T-helper 17 cell (primary cell): Measurements from ENCODE around the gene HTR2B. TPM values are rescaled to one million over a fixed set of nuclear protein-coding genes. Genes with fewer than 3 reads are reported as not detected.
"Not testable (repeated sequence)": the region's sequence is repeated elsewhere in the genome, so short reads cannot be mapped to it uniquely, and the experiment has no call there.

ENCODE experiments used
- ATAC-seq: fragments of 150-1000 bp; cut with Tn5 transposase; 2 replicates; pipeline ENCODE4 v1.10.0; 2021; ENCODE audit warnings: mild to moderate bottlenecking, moderate library complexity
- DNase-seq, 3 donors: peaks; one replicate each; pipeline versions ENCODE4 v3.0.0 to v3.0.0-alpha.2; 2020 to 2021
- H3K9me3 ChIP-seq: one replicate; pipeline ENCODE4 v1.7.0; 2013; ENCODE audit warnings: low read length, mild to moderate bottlenecking; ENCODE audit not compliant: control insufficient read depth, poor library complexity, severe bottlenecking
- H3K27ac Mint-ChIP-seq: one replicate; pipeline ENCODE4 v1.8.0; 2022; ENCODE audit warnings: mild to moderate bottlenecking, moderate library complexity, mixed read lengths
- H3K27me3 Mint-ChIP-seq: one replicate; pipeline ENCODE4 v1.8.0; 2022; ENCODE audit warnings: mixed read lengths
- H3K36me3 Mint-ChIP-seq: one replicate; pipeline ENCODE4 v1.8.0; 2022; ENCODE audit warnings: low read depth, mixed read lengths
- H3K4me1 Mint-ChIP-seq: one replicate; pipeline ENCODE4 v1.8.0; 2022; ENCODE audit warnings: mild to moderate bottlenecking, mixed read lengths
- H3K4me3 Mint-ChIP-seq: one replicate; pipeline ENCODE4 v1.8.0; 2022; ENCODE audit warnings: mild to moderate bottlenecking, moderate library complexity, mixed read lengths
- total RNA-seq, 4 donors: library from RNA in 2 of 4; stranded (reverse) in 2 of 4; gene quantifications; one replicate each; pipeline ENCODE4 v1.2.3 and lab custom pipeline; 2022 to 2026

Gene HTR2B
- total RNA-seq, 2 donors from 2014 or later, result not detected

DNA sequence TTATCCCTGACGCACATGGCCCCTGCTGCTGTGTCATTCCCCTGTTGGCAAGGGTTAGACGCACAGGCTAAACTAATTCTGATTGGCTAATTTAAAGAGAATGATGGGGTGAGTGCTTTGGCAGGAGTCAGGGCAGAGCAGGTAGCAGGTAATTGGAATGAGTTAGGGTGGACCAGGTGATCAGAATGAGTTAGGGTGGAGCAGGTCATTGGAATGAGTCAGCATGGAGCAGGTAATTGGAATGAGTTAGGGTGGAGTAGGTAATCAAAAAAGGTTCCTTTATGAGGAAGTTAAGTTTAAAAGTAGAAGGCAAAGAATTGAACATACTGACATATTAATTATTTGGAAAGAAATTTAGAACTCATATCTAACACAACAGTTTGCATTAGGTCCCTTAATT, 24.5 kb downstream of the HTR2B start:
- not testable (repeated sequence) for ATAC-seq, H3K27ac Mint-ChIP-seq, H3K9me3 ChIP-seq, H3K27me3 Mint-ChIP-seq, H3K36me3 Mint-ChIP-seq, DNase-seq, H3K4me3 Mint-ChIP-seq, H3K4me1 Mint-ChIP-seq

DNA sequence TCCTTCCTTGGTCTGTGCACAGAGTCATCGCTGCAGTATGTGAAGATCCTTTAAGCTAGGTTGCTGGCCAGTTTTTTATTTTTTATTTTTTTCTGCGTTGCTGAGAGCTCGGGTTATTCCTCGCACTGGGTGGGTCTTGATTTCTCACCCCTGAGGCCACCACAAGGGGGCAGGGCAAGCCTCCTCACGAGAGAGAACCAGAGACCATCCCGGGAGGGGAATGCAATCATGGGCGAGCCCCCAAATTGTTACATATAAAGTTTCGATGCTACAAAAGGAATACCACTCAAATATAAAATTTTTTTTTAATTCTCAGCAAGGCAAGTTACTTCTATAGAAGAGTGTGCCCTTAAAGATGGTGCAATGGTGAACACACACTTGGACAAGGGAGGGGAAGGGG, 24.9 kb downstream of the HTR2B start:
- peaks cover 5% of the 10 kb centered on the region for H3K36me3 Mint-ChIP-seq
- no peak overlapping the region for H3K27ac Mint-ChIP-seq
- H3K4me1 Mint-ChIP-seq, result no peaks in the 10 kb centered on the region
- no peaks in the 10 kb centered on the region for H3K9me3 ChIP-seq
- DNase-seq (no peak), ATAC-seq (no peak)
- no peaks in the 10 kb centered on the region for H3K27me3 Mint-ChIP-seq
- no peak overlapping the region for H3K4me3 Mint-ChIP-seq

DNA sequence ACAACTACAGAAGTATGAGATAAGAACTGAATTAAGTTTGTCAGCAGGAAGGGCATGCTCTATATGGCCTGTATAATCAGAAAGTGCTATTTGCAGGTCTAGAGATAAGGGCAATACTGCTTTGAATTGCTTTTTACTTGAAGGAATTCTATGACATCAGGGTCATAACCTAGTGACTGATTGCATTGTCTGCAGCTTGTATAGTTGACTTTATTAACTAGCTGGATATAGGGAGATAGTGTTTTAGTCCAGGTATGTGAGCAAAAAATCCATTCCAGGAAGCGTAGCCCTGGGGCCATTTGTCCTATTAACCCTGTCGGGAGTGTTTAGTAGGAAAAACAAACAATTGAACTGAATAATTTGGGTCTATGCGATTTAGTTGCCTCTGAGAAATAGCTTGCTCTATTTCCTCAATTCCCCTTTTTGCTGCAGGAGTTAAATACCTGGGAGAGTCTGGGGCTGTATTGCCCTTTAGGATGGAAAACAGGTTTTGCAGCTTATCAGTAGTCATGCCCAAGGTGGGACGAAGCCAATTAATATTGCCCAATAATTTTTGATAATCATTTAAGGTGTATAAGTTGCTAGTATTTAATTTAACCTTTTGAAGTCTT, 30.0 kb downstream of the HTR2B start:
- no peaks in the 10 kb centered on the region for H3K4me1 Mint-ChIP-seq
- no peaks in the 10 kb centered on the region for H3K9me3 ChIP-seq
- no peaks in the 10 kb centered on the region for H3K27me3 Mint-ChIP-seq
- H3K4me3 Mint-ChIP-seq, result no peak overlapping the region
- H3K36me3 Mint-ChIP-seq, result peaks cover 11% of the 10 kb centered on the region
- DNase-seq, result no peak
- no peak for ATAC-seq
- H3K27ac Mint-ChIP-seq, result no peak overlapping the region

DNA sequence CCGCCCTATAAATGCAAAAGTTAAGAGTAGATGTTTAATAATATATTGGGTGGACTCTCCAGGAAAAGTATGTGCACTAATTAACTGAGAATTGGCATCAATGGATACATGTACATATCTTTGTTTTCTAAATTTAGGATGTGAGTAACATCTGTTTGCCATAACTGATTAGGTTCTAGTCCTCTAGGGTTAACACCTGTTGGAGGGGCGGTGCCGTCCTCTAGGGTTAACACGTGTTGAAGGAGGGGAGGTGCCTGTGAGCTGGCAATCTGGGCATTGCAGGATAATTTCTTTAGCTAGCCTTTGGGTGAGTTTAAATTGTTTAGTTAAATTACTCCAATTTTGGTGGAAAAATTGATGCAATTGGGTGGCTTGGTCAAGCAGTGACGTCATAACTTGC, 30.9 kb downstream of the HTR2B start:
- DNase-seq (no peak), ATAC-seq (no peak)
- peaks cover 11% of the 10 kb centered on the region for H3K36me3 Mint-ChIP-seq
- H3K27me3 Mint-ChIP-seq, result no peaks in the 10 kb centered on the region
- no peaks in the 10 kb centered on the region for H3K9me3 ChIP-seq
- no peaks in the 10 kb centered on the region for H3K4me1 Mint-ChIP-seq
- H3K4me3 Mint-ChIP-seq, result no peak overlapping the region
- H3K27ac Mint-ChIP-seq, result no peak overlapping the region

DNA sequence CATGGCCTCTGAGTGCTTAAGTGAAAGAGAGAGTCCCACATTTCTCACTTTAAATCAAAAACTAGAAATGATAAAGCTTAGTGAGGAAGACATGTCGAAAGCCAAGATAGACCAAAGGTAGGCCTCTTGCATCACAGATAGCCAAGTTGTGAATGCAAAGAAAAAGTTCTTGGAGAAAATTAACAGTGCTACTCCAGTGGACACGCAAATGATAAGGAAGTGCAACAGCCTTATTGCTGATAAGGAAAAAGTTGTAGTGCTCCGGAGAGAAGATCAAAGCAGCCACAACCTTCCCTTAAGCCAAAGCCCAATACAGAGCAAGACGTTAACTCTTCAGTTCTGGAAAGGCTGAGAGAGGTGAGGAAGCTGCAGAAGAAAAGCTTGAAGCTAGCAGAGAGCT, 36.1 kb downstream of the HTR2B start:
- Mint-ChIP-seq H3K27me3 (no peaks in the 10 kb centered on the region), H3K36me3 (peaks cover 12% of the 10 kb centered on the region), H3K4me1 (peaks cover 4% of the 10 kb centered on the region), H3K4me3 (no peak overlapping the region), H3K27ac (no peak overlapping the region)
- ATAC-seq, result no peak
- H3K9me3 ChIP-seq, result no peaks in the 10 kb centered on the region
- no peak for DNase-seq

DNA sequence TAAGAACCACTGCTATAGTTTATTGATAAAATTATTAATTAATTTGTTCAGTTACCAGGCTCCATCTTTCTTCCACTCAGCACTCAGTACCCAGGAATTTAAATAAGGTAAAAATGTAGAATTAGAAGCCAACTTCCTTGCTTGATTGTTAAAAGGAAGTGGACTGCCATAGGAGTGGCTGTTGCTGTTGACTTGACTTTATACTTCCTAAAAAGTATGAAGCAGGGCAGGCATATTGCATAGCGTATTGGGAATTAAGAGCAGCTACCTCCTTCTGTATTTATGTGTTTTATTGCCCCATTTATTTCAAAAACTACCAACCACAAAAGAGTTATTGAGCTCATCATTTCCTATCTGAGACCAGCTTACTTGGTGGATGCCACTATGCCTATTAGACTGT, 40.3 kb downstream of the HTR2B start:
- H3K27ac Mint-ChIP-seq, result no peak overlapping the region
- no peak for DNase-seq
- ATAC-seq, result no peak
- H3K4me1 Mint-ChIP-seq, result peaks cover 4% of the 10 kb centered on the region
- no peaks in the 10 kb centered on the region for H3K9me3 ChIP-seq
- peaks cover 13% of the 10 kb centered on the region for H3K36me3 Mint-ChIP-seq
- no peak overlapping the region for H3K4me3 Mint-ChIP-seq
- H3K27me3 Mint-ChIP-seq, result no peaks in the 10 kb centered on the region

DNA sequence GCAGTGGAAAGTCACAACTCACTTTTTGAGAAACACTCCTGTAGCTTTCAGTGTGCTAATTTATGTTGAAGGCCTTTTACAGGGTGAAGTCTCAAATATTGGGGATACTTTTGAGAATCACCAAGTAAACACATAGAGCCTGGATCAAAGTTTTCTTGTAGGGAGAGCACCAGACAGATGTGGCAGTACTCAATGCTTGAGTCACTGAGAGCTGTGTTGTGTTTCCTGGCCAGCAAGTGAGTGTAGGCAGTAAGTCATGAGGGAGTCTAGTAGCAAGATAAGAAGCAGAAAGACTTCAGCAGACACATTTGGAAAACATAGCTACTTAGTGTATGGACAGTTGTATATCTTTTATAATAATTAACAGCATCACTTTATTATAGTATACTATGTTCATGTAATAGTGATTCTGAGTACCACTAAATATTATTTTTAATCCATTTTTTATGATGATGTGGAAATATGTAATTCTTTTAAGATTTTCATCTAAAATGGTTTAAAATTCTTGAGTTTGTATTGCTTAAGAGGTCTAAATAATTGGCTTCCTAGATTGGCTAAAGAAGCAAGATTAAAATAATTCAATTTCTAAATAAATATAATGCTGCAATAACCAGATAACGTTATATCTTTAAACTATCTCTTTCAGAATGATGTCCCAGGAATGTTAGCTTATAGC, 55.3 kb downstream of the HTR2B start:
- H3K4me3 Mint-ChIP-seq, result no peak overlapping the region
- no peaks in the 10 kb centered on the region for H3K27me3 Mint-ChIP-seq
- H3K36me3 Mint-ChIP-seq, result peaks cover 9% of the 10 kb centered on the region
- no peak overlapping the region for H3K27ac Mint-ChIP-seq
- DNase-seq (no peak), ATAC-seq (no peak)
- no peaks in the 10 kb centered on the region for H3K9me3 ChIP-seq
- H3K4me1 Mint-ChIP-seq, result peaks cover 2% of the 10 kb centered on the region

DNA sequence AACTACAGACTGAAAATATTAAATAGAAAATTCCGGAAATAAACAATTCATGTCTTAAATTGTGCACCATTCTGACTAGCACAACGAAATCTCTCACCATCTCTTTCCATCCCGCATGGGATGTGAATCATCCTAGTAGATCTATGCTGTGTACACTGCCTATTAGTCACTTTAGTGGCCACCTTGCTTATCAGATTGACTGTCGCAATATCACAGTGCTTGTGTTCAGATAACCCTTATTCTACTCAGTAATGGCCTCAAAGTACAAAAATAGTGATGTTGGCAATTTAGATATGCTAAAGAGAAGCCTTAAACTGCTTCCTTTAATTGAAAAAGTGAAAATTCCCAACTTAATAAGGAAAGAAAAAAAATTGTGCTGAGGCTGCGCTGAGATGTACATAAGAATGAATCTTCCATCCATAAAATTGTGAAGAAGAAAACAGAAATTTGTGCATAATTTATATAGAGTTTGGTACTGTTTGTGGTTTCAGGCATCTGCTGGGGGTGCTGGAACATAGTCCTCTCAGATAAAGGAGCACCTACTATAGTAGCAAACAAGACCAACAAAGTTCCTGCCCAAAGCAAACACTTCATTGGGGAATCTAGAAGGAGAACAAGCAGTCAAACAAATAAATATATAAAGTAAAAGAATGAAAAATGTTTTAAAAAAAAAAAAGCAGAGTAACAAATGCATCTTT, 56.2 kb downstream of the HTR2B start:
- no peak overlapping the region for H3K27ac Mint-ChIP-seq
- no peaks in the 10 kb centered on the region for H3K9me3 ChIP-seq
- H3K36me3 Mint-ChIP-seq, result peaks cover 9% of the 10 kb centered on the region
- H3K27me3 Mint-ChIP-seq, result no peaks in the 10 kb centered on the region
- DNase-seq (no peak), ATAC-seq (no peak)
- peaks cover 2% of the 10 kb centered on the region for H3K4me1 Mint-ChIP-seq
- no peak overlapping the region for H3K4me3 Mint-ChIP-seq

DNA sequence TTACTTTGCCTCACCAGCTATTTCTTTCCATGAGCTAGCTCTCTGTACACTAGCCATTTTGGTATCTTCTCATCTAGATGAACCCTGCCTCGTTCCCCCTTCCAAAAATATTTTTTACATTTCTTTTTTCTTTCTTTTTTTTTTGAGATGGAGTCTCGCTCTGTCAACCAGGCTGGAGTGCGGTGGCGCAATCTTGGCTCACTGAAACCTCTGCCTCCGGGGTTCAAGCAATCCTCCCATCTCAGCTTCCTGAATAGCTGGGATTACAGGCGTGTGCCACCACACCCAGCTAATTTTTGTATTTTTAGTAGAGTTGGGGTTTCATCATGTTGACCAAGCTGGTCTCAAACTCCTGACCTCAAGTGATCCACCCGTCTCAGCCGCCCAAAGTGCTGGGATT, 57.3 kb downstream of the HTR2B start:
- H3K27me3 Mint-ChIP-seq, DNase-seq, H3K9me3 ChIP-seq, H3K27ac Mint-ChIP-seq, ATAC-seq, H3K4me3 Mint-ChIP-seq, H3K36me3 Mint-ChIP-seq, H3K4me1 Mint-ChIP-seq: not testable (repeated sequence)

DNA sequence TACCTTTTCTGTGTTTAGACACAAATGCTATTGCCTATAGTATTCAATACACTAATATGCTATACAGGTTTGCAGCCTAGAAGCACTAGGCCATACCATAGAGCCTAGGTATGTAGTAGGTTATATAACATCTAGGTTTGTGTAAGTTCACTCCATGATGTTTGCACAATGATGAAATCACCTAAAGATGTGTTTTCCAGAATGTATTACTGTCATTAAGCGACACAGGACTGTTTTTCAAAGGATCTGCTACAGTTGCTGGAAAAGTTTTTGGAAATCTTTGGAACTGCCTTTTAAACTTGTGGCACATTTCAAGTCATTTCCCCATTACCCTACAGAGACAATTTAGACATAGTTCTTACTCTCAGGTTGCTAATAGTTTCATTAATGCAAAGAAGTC, 58.9 kb downstream of the HTR2B start:
- Mint-ChIP-seq H3K4me3 (no peak overlapping the region), H3K27me3 (no peaks in the 10 kb centered on the region), H3K4me1 (peaks cover 3% of the 10 kb centered on the region), H3K27ac (no peak overlapping the region), H3K36me3 (peaks cover 9% of the 10 kb centered on the region)
- no peak for ATAC-seq
- DNase-seq, result no peak
- H3K9me3 ChIP-seq, result no peaks in the 10 kb centered on the region

DNA sequence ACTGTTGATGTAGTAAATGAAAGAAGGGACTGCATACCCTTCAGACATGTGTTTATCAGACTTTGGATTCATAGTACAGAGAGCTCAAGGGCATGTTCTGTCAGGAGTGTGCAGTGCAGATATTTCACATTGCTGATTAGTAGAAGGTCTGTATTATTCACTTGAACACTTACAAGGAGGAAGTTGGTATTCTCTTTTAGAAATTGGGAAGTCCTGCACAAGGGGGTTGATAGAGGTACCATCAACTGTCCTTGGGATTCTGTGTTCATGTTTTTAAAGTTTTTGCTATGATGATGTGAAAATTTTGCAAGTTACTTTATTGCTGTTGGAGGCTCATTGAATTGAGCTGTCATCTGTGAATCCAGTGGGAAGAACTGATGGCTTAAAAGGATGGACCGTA, 61.5 kb downstream of the HTR2B start:
- no peak for ATAC-seq
- H3K4me3 Mint-ChIP-seq, result no peak overlapping the region
- H3K4me1 Mint-ChIP-seq, result peaks cover 22% of the 10 kb centered on the region
- DNase-seq, result no peak
- H3K27me3 Mint-ChIP-seq, result no peaks in the 10 kb centered on the region
- no peaks in the 10 kb centered on the region for H3K9me3 ChIP-seq
- peaks cover 10% of the 10 kb centered on the region for H3K36me3 Mint-ChIP-seq
- H3K27ac Mint-ChIP-seq, result no peak overlapping the region

DNA sequence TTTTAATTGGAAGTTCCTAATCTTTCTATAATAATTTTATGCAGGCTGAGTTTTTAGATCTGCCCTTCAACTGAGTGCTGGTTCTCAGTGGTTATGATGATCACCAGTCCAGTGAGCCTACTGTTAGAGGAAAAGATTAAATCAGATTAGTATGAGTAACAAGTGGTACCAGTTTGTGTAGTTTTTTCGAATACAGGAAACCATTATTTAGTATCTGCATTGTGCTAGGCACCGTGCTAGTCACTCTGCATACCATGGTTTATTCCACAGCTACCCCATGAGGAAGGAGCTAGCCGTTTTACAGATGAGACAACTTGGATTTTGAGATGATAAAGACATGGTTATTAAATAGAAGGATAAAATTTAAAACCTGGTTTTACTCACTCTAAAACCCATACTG, 62.1 kb downstream of the HTR2B start:
- ATAC-seq (no peak), DNase-seq (no peak)
- Mint-ChIP-seq H3K27ac (peak overlapping the region; percentile 76), H3K36me3 (peaks cover 5% of the 10 kb centered on the region), H3K4me1 (peaks cover 28% of the 10 kb centered on the region), H3K27me3 (no peaks in the 10 kb centered on the region), H3K4me3 (no peak overlapping the region)
- H3K9me3 ChIP-seq, result no peaks in the 10 kb centered on the region

DNA sequence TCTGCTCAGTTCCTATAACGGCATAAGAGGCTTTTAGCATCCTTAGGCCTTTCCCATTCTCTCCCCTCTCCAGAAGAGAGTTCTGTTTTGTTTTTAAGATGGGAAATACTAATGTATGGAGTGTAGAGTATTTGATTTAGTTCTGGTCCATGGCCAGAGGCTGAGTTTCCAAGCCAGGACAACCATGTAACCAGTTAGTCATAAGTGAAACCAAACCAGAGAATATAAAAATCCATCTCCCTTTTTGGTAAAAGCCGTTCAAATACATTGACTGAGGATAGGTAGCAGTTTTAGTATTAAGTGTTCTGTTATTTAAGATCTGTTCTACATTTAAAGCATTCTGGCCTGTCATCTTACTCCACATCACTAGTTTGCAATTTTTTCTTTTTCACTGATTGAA, 65.1 kb downstream of the HTR2B start:
- no peak overlapping the region for H3K4me3 Mint-ChIP-seq
- H3K36me3 Mint-ChIP-seq, result peaks cover 4% of the 10 kb centered on the region
- ATAC-seq (no peak), DNase-seq (no peak)
- no peaks in the 10 kb centered on the region for H3K9me3 ChIP-seq
- no peaks in the 10 kb centered on the region for H3K27me3 Mint-ChIP-seq
- peaks cover 31% of the 10 kb centered on the region for H3K4me1 Mint-ChIP-seq
- peak overlapping the region; percentile 51 for H3K27ac Mint-ChIP-seq
